ENCODE results near the gene ALDH4A1. TPM values are rescaled to one million over a fixed set of nuclear protein-coding genes. Genes with fewer than 3 reads are reported as not detected.
"Not testable (repeated sequence)": the region's sequence is repeated elsewhere in the genome, so short reads cannot be mapped to it uniquely, and the experiment has no call there.

ALDH4A1 gene
- total and polyA plus RNA-seq, 2 experiments from 2014 or later = 11.3 to 33.8 TPM

GRCh38 chr1:18870957-18871356, 31.4 kb downstream of the ALDH4A1 start (continued):
- TF ChIP-seq CTCF (conservative IDR thresholded peaks at IDR 0.05; ENCODE audit: low read depth in 2 of 2) = no peak

- H3K4me1 ChIP-seq (ENCODE audit: insufficient read depth); DNase-seq (ENCODE audit: low spot score); ATAC-seq; H2AFZ ChIP-seq; H4K20me1 ChIP-seq (replicated peaks; ENCODE audit: insufficient read depth); H3K9me2 ChIP-seq (ENCODE audit: insufficient read depth); H3K4me1 Mint-ChIP-seq; H3K27ac Mint-ChIP-seq; H3K9me3 Mint-ChIP-seq; H3K4me3 Mint-ChIP-seq; H3K36me3 ChIP-seq (ENCODE audit: insufficient read depth); H3K79me2 ChIP-seq (replicated peaks; ENCODE audit: insufficient read depth); H3K36me3 Mint-ChIP-seq (ENCODE audit: low read depth); H3K27me3 Mint-ChIP-seq (ENCODE audit: insufficient read depth, low read depth, poor library complexity); H3K4me3 ChIP-seq; H3K4me2 ChIP-seq; H3F3A ChIP-seq (replicated peaks; ENCODE audit: low read depth); H3K27ac ChIP-seq (ENCODE audit: low read depth); H3K27me3 ChIP-seq (ENCODE audit: insufficient read depth): not testable (repeated sequence)
Observed at GRCh38 chr1:18870595-18870865, 31.8 kb downstream of the ALDH4A1 start.

GRCh38 chr1:18869847-18870594, 32.3 kb downstream of the ALDH4A1 start:
- Histone ChIP-seq H3K4me1 (ENCODE audit: insufficient read depth) (no peaks in the 10 kb centered on the region), H3K27me3 (ENCODE audit: insufficient read depth) (no peaks in the 10 kb centered on the region), H3F3A (replicated peaks; ENCODE audit: low read depth) (no peaks in the 10 kb centered on the region), H3K79me2 (replicated peaks; ENCODE audit: insufficient read depth) (no peaks in the 10 kb centered on the region), H3K4me3 (no peak overlapping the region), H2AFZ (no peak overlapping the region), H3K36me3 (ENCODE audit: insufficient read depth) (no peaks in the 10 kb centered on the region), H4K20me1 (replicated peaks; ENCODE audit: insufficient read depth) (no peaks in the 10 kb centered on the region; the same call in 1 of the 2 replicates), H3K9me2 (ENCODE audit: insufficient read depth) (no peaks in the 10 kb centered on the region), H3K4me2 (no peak overlapping the region), H3K27ac (ENCODE audit: low read depth) (no peak overlapping the region)
- H3K9me3 Mint-ChIP-seq = no peaks in the 10 kb centered on the region
- no peak overlapping the region for H3K27ac Mint-ChIP-seq
- ATAC-seq (no peak; the same call in 2 of the 3 replicates), DNase-seq (ENCODE audit: low spot score) (peak; percentile 17)
- no peak overlapping the region for H3K4me3 Mint-ChIP-seq
- no peaks in the 10 kb centered on the region; the same call in 2 of the 3 replicates for H3K36me3 Mint-ChIP-seq (ENCODE audit: low read depth)
- no peaks in the 10 kb centered on the region for H3K4me1 Mint-ChIP-seq
- H3K27me3 Mint-ChIP-seq (ENCODE audit: insufficient read depth, low read depth, poor library complexity) = peaks cover 6% of the 10 kb centered on the region
- TF ChIP-seq EZH2 (IDR thresholded peaks at IDR 0.05; ENCODE audit: low read depth, unreplicated experiment) = no peak
- TF ChIP-seq EZH2phosphoT487 (IDR thresholded peaks at IDR 0.05; ENCODE audit: unreplicated experiment) = no peak
- no peak for TF ChIP-seq ZNF462 (CRISPR knock-in tag; IDR thresholded peaks at IDR 0.05)
- TF ChIP-seq ETS1 (IDR thresholded peaks at IDR 0.05) = no peak
- no peak for TF ChIP-seq CTCF (conservative IDR thresholded peaks at IDR 0.05; ENCODE audit: low read depth in 2 of 2)
- TF ChIP-seq NANOG (IDR thresholded peaks at IDR 0.05; ENCODE audit: borderline replicate concordance) = no peak
- no peak for TF ChIP-seq JUNB (IDR thresholded peaks at IDR 0.05; ENCODE audit: unreplicated experiment)
- no peak for TF ChIP-seq ZNF331 (CRISPR knock-in tag; IDR thresholded peaks at IDR 0.05; ENCODE audit: low read depth)
